Mesodermal cell (in vitro differentiated cells): ENCODE data around the gene KRTAP4-16.
"Not testable (repeated sequence)": the region's sequence is repeated elsewhere in the genome, so short reads cannot be mapped to it uniquely, and the experiment has no call there.

Source experiments
- H3K27ac ChIP-seq: 2 replicates; pipeline ENCODE4 v1.7.0; 2013; ENCODE audit warnings: mild to moderate bottlenecking, low read depth, low read length, moderate library complexity; ENCODE audit not compliant: severe bottlenecking
- H3K36me3 ChIP-seq: 2 replicates; pipeline ENCODE4 v1.7.1; 2013; ENCODE audit warnings: mild to moderate bottlenecking, low read length, moderate library complexity; ENCODE audit not compliant: control insufficient read depth, insufficient read depth
- H3K4me1 ChIP-seq: one replicate; pipeline ENCODE4 v1.7.1; 2013; ENCODE audit warnings: mild to moderate bottlenecking, low read length; ENCODE audit not compliant: insufficient read depth, control insufficient read depth, poor library complexity, severe bottlenecking
- H3K4me3 ChIP-seq: 2 replicates; pipeline ENCODE4 v1.7.0; 2013; ENCODE audit warnings: low read length, control low read depth, mild to moderate bottlenecking; ENCODE audit not compliant: insufficient read depth, poor library complexity, severe bottlenecking; ENCODE audit errors: extremely low read depth
- H3K9me3 ChIP-seq: 2 replicates; pipeline ENCODE4 v1.7.1; 2013; ENCODE audit warnings: mild to moderate bottlenecking, low read length, moderate library complexity; ENCODE audit not compliant: control insufficient read depth
- WGBS, 2 experiments: methylation state at CpG; one replicate each; pipeline ENCODE4 v1.1.5; 2013; ENCODE audit warnings: missing lambda C conversion rate in 2 of 2; ENCODE audit not compliant: insufficient coverage in 2 of 2; 5-methylcytosine and 5-hydroxymethylcytosine counted together

The KRTAP4-16 gene

GRCh38 chr17:41118721-41119120, 16.7 kb upstream of the KRTAP4-16 start:
- Histone ChIP-seq H3K9me3 (no peaks in the 10 kb centered on the region), H3K4me3 (no peak overlapping the region), H3K4me1 (no peaks in the 10 kb centered on the region), H3K27ac (no peak overlapping the region), H3K36me3 (no peaks in the 10 kb centered on the region)
- WGBS, 2 experiments, result 84 to 90% methylated on average over 2 of the region's 4 CpGs

GRCh38 chr17:41117846-41118386, 15.9 kb upstream of the KRTAP4-16 start, which contains the start of gene KRTAP4-11:
Gene KRTAP4-11 (minus strand): TSS chr17:41118373. CDS start chr17:41118315, 58 bp downstream.
- not testable (repeated sequence) for H3K4me3 ChIP-seq, H3K27ac ChIP-seq, H3K9me3 ChIP-seq, H3K4me1 ChIP-seq, H3K36me3 ChIP-seq
- 79 to 86% methylated on average over 10 of the region's 10 CpGs for WGBS, 2 experiments

DNA sequence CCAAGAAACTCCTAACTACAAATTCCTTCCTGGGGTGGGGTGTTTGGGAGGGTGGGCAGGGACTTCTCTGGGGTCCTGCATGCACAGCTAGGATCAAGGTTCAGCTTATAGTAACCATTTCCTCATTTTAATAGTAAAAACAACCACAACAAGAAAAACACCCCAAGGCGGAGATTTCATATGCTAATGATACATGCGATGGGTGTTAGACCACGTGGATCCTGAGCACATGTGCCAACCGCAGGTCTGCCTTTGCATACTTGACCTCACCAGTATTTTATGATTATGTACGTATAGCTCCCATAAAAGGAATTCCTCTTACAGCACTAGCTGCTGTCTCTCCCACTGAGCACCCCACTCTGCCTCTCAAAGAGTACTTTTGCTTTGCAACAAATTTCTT, 14.3 kb upstream of the KRTAP4-16 start:
- Histone ChIP-seq H3K4me1 (no peaks in the 10 kb centered on the region), H3K27ac (no peak overlapping the region), H3K36me3 (no peaks in the 10 kb centered on the region), H3K9me3 (peaks cover 4% of the 10 kb centered on the region), H3K4me3 (no peak overlapping the region)
- 89 to 95% methylated on average over 4 to 5 of the region's 5 CpGs for WGBS, 2 experiments

GRCh38 chr17:41111151-41111885, 9.3 kb upstream of the KRTAP4-16 start:
- peaks cover 11% of the 10 kb centered on the region for H3K9me3 ChIP-seq
- H3K27ac ChIP-seq, result no peak overlapping the region
- H3K4me1 ChIP-seq, result no peaks in the 10 kb centered on the region
- WGBS, 2 experiments, result no CpG with 5 or more reads among the region's 2 CpGs
- no peaks in the 10 kb centered on the region for H3K36me3 ChIP-seq
- no peak overlapping the region for H3K4me3 ChIP-seq

- no CpG with 5 or more reads among the region's 1 CpG for WGBS, 2 experiments
- H3K4me1 ChIP-seq, H3K27ac ChIP-seq, H3K4me3 ChIP-seq, H3K36me3 ChIP-seq: not testable (repeated sequence)
- peaks cover 11% of the 10 kb centered on the region for H3K9me3 ChIP-seq
Observed at GRCh38 chr17:41108728-41109386, 6.8 kb upstream of the KRTAP4-16 start.

GRCh38 chr17:41107941-41108450, 6.0 kb upstream of the KRTAP4-16 start:
- no CpG with 5 or more reads among the region's 1 CpG for WGBS, 2 experiments
- Histone ChIP-seq H3K4me3 (no peak overlapping the region), H3K4me1 (peaks cover 6% of the 10 kb centered on the region), H3K36me3 (no peaks in the 10 kb centered on the region), H3K27ac (no peak overlapping the region), H3K9me3 (peaks cover 7% of the 10 kb centered on the region)

DNA sequence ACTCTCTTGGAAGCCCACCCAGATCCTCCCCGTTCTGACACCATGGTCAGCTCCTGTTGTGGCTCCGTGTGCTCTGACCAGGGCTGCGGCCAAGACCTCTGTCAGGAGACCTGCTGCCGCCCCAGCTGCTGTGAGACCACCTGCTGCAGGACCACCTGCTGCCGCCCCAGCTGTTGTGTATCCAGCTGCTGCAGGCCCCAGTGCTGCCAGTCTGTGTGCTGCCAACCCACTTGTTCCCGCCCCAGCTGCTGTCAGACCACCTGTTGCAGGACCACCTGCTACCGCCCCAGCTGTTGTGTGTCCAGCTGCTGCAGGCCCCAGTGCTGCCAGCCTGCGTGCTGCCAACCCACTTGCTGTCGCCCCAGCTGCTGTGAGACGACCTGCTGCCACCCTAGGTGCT, 3.3 kb upstream of the KRTAP4-16 start, which contains the start of gene KRTAP4-9:
Gene KRTAP4-9 (plus strand): TSS at position 43 of the 400 bp plus-strand sequence. CDS start 0 bp downstream, at position 43.
- H3K4me1 ChIP-seq, H3K4me3 ChIP-seq, H3K27ac ChIP-seq, H3K9me3 ChIP-seq, H3K36me3 ChIP-seq: not testable (repeated sequence)
- 75 to 80% methylated on average over 9 of the region's 10 CpGs for WGBS, 2 experiments

GRCh38 chr17:41104386-41105038, 2.5 kb upstream of the KRTAP4-16 start:
- WGBS, 2 experiments, result no CpG with 5 or more reads among the region's 2 CpGs
- not testable (repeated sequence) for H3K36me3 ChIP-seq, H3K27ac ChIP-seq

DNA sequence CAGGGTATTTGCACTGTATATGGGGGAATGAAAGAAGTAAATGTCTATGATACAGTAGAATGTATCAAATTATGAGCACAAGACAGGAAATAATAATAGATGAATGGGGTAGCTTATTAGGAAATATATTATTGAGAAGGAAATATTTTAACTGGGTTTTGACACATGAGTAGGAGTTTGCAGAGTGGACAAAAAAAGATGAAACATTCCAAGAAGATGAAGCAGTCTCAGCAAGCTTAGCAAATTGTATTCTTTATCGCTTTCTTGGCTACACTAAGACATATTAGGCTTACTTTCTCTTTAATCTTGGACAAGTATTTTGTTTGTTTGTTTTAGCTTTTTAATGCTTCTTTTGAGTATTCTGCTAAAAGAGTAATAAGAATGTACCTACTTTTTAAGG, 1.9 kb upstream of the KRTAP4-16 start:
- 80% methylated on average over 1 of the region's 1 CpG; no CpG with 5 or more reads in 1 of the 2 experiments for WGBS, 2 experiments
- Histone ChIP-seq H3K4me3 (no peak overlapping the region), H3K36me3 (no peaks in the 10 kb centered on the region), H3K27ac (no peak overlapping the region), H3K4me1 (peaks cover 6% of the 10 kb centered on the region), H3K9me3 (peaks cover 7% of the 10 kb centered on the region)

More at GRCh38 chr17:41104386-41105038, 2.5 kb upstream of the KRTAP4-16 start:
- H3K4me1 ChIP-seq, H3K4me3 ChIP-seq, H3K9me3 ChIP-seq: not testable (repeated sequence)

DNA sequence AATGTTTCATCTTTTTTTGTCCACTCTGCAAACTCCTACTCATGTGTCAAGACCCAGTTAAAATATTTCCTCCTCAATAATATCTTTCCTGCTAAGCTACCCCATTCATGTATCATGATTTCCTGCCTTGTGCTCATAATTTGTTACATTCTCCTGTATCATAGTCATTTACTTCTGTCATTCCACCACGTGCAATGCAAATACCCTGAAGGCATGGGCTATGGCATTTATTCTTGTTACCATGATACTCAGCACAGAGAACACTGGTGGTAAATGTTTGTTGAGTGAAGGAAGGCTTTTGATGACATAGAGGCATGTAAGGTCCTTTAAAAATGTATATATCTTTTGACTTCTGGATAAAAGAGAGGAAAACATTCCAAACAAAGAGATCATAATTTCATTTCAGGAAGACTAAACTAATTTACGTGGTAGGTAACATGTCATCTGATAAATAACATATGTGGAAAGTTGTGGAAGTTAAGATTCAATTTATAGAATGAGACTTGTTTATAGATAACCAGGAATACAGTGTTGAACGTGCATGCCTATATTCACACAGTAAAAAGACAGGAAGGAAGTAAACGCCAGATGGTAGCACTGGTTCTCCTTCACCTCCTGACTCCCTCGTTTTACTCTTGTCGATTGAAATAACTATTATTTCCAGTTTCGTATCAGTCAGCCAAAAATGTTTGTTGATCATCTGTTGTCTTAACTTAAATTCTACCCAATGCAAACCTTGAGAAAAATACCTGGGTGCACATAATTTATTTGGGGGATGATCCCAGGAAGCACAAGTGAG, 2.1 kb downstream of the KRTAP4-16 start:
- peak overlapping the region; percentile 16 for H3K27ac ChIP-seq
- not testable (repeated sequence) for H3K9me3 ChIP-seq, H3K4me3 ChIP-seq, H3K4me1 ChIP-seq, H3K36me3 ChIP-seq
- 90 to 93% methylated on average over 2 to 3 of the region's 7 CpGs for WGBS, 2 experiments
